ENCODE results near the gene NRG3.

NRG3 gene

GRCh38 chr10:82071231-82071630 is 196.2 kb downstream of the NRG3 start:
- no peak overlapping the region for H3K4me3 ChIP-seq (replicated peaks; ENCODE audit: low read depth, low read length)
- DNase-seq (ENCODE audit: low read depth) = no peak
- TF ChIP-seq, protein P1, sequence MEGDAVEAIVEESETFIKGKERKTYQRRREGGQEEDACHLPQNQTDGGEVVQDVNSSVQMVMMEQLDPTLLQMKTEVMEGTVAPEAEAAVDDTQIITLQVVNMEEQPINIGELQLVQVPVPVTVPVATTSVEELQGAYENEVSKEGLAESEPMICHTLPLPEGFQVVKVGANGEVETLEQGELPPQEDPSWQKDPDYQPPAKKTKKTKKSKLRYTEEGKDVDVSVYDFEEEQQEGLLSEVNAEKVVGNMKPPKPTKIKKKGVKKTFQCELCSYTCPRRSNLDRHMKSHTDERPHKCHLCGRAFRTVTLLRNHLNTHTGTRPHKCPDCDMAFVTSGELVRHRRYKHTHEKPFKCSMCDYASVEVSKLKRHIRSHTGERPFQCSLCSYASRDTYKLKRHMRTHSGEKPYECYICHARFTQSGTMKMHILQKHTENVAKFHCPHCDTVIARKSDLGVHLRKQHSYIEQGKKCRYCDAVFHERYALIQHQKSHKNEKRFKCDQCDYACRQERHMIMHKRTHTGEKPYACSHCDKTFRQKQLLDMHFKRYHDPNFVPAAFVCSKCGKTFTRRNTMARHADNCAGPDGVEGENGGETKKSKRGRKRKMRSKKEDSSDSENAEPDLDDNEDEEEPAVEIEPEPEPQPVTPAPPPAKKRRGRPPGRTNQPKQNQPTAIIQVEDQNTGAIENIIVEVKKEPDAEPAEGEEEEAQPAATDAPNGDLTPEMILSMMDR (IDR thresholded peaks at IDR 0.05; ENCODE audit: low read length, missing control alignments) = no peak

DNA sequence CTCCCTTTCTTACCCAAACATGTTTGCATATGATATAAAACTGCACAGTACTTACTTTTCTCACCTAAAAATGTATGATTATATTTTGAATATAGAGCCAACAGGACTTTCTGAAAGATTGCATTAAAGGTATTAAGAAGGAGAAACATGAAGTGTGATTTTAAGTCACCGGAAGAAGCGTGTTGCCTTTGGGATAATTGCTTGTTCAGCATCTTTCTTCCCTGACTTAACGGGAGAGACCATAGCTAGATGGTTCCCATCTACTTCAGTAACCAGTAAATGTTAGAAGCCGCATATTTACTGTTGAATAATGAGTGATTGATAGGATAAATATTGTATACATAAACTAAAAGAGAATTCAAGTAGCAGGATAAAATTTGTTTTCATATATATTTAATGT is 197.1 kb downstream of the NRG3 start:
- TF ChIP-seq, protein P1 (IDR thresholded peaks at IDR 0.05; ENCODE audit: low read length, missing control alignments) = no peak

GRCh38 chr10:82075605-82076004 is 200.6 kb downstream of the NRG3 start:
- no peak overlapping the region for H3K4me3 ChIP-seq (replicated peaks; ENCODE audit: low read depth, low read length)
- DNase-seq (ENCODE audit: low read depth) = no peak
- TF ChIP-seq, protein P1 (IDR thresholded peaks at IDR 0.05; ENCODE audit: low read length, missing control alignments) = no peak

More for the DNA sequence above, 197.1 kb downstream of the NRG3 start:
- H3K4me3 ChIP-seq (replicated peaks; ENCODE audit: low read depth, low read length) = no peak overlapping the region
- DNase-seq (ENCODE audit: low read depth) = no peak

GRCh38 chr10:82084496-82084895 is 209.5 kb downstream of the NRG3 start:
- TF ChIP-seq, protein P1 (IDR thresholded peaks at IDR 0.05; ENCODE audit: low read length, missing control alignments) = no peak
- H3K4me3 ChIP-seq (replicated peaks; ENCODE audit: low read depth, low read length) = no peak overlapping the region
- no peak for DNase-seq (ENCODE audit: low read depth)

- DNase-seq (ENCODE audit: low read depth) = no peak
- TF ChIP-seq, protein P1 (IDR thresholded peaks at IDR 0.05; ENCODE audit: low read length, missing control alignments) = peak; percentile 7
- H3K4me3 ChIP-seq (replicated peaks; ENCODE audit: low read depth, low read length) = no peak overlapping the region
These were observed 209.9 kb downstream of the NRG3 start for GRCh38 chr10:82084904-82085303.

- no peak overlapping the region for H3K4me3 ChIP-seq (replicated peaks; ENCODE audit: low read depth, low read length)
- TF ChIP-seq, protein P1 (IDR thresholded peaks at IDR 0.05; ENCODE audit: low read length, missing control alignments) = no peak
- DNase-seq (ENCODE audit: low read depth) = no peak
These were observed 214.3 kb downstream of the NRG3 start for GRCh38 chr10:82089327-82089726.

DNA sequence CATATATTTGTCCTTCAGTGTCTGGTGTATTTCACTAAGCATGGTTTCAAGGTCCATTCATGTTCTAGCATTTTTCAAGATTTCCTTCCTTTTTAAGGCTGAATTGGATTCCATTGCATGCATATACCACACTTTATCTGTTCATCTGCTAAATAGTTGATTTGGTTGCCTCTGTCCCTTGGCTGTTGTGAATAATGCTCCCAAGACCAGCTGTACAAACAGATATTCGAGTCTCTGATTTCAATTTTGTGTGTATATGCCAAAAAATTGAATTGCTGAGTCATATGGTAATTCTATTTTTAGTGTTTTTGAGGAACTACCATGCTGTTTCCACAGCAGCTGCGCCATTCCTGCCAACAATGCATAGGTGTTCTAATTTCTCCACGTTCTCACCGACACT is 216.4 kb downstream of the NRG3 start:
- no peak overlapping the region for H3K4me3 ChIP-seq (replicated peaks; ENCODE audit: low read depth, low read length)
- no peak for DNase-seq (ENCODE audit: low read depth)
- TF ChIP-seq, protein P1 (IDR thresholded peaks at IDR 0.05; ENCODE audit: low read length, missing control alignments) = no peak

Data from fibroblast of pulmonary artery (primary cell).